Endodermal cell (in vitro differentiated cells): ENCODE measurements around the gene RUBCNL. TPM values are rescaled to one million over a fixed set of nuclear protein-coding genes. Genes with fewer than 3 reads are reported as not detected.

Experiments
- DNase-seq: peaks from one replicate; pipeline ENCODE4 v3.0.0-alpha.2; 2017
- H3K27ac ChIP-seq: 2 replicates; pipeline ENCODE4 v1.5.1; 2013; ENCODE audit warnings: mild to moderate bottlenecking, low read depth, low read length, moderate library complexity
- H3K27me3 ChIP-seq: 2 replicates; pipeline ENCODE4 v1.6.1; 2013; ENCODE audit warnings: mild to moderate bottlenecking, low read length, moderate library complexity; ENCODE audit not compliant: insufficient read depth, control insufficient read depth, poor library complexity, severe bottlenecking
- H3K36me3 ChIP-seq: 2 replicates; pipeline ENCODE4 v1.7.0; 2013; ENCODE audit warnings: mild to moderate bottlenecking, low read length, moderate library complexity; ENCODE audit not compliant: control insufficient read depth, insufficient read depth
- H3K4me1 ChIP-seq: one replicate; pipeline ENCODE4 v1.7.0; 2013; ENCODE audit warnings: low read length; ENCODE audit not compliant: control insufficient read depth, insufficient read depth
- H3K4me3 ChIP-seq: 2 replicates; pipeline ENCODE4 v1.5.1; 2013; ENCODE audit warnings: mild to moderate bottlenecking, low read length, moderate library complexity
- H3K9ac ChIP-seq: 2 replicates; pipeline ENCODE4 v1.6.1; 2013; ENCODE audit warnings: mild to moderate bottlenecking, low read length, moderate library complexity; ENCODE audit not compliant: poor library complexity, severe bottlenecking; ENCODE audit errors: extremely low read depth
- H3K9me3 ChIP-seq: 2 replicates; pipeline ENCODE4 v1.6.1; 2013; ENCODE audit warnings: mild to moderate bottlenecking, low read length, moderate library complexity; ENCODE audit not compliant: control insufficient read depth
- H3K27ac Mint-ChIP-seq: 2 replicates; pipeline ENCODE4 v1.8.0; 2020; ENCODE audit warnings: mixed read lengths
- H3K27me3 Mint-ChIP-seq: 2 replicates; pipeline ENCODE4 v1.8.0; 2021; ENCODE audit warnings: mild to moderate bottlenecking, mixed read lengths; ENCODE audit not compliant: insufficient read depth
- H3K36me3 Mint-ChIP-seq: 2 replicates; pipeline ENCODE4 v1.8.0; 2020; ENCODE audit warnings: low read depth, mixed read lengths
- H3K4me1 Mint-ChIP-seq: 2 replicates; pipeline ENCODE4 v1.8.0; 2020; ENCODE audit warnings: mixed read lengths
- H3K4me3 Mint-ChIP-seq: 2 replicates; pipeline ENCODE4 v1.8.0; 2020; ENCODE audit warnings: mild to moderate bottlenecking, moderate library complexity, mixed read lengths
- H3K9me3 Mint-ChIP-seq: 2 replicates; pipeline ENCODE4 v1.8.0; 2020; ENCODE audit warnings: mild to moderate bottlenecking, mixed read lengths
- CTCF ChIP-seq: fragments of 200-600 bp; sonication (generic); conservative IDR thresholded peaks from 2 replicates; pipeline ENCODE4 v1.5.0; 2021; ENCODE audit warnings: antibody characterized with exemption, mild to moderate bottlenecking
- WGBS, 2 experiments: methylation state at CpG; one replicate each; pipeline versions ENCODE4 v1.1.5 to v1.1.7; 2013; ENCODE audit warnings: missing lambda C conversion rate in 2 of 2, mixed read lengths in 1 of 2; ENCODE audit not compliant: insufficient coverage in 1 of 2, insufficient read length in 1 of 2; 5-methylcytosine and 5-hydroxymethylcytosine counted together
- total RNA-seq, 2 donors: library from RNA; stranded (reverse); fragmentation: NEBNext Ultra II Directional in 1 of 2; extraction: Animal tissue kit (Norgen Biotek cat#: 25700) in 1 of 2; gene quantifications; 2 replicates in 1 of 2; 3 replicates in 1 of 2; pipeline ENCODE4 v1.2.1, GENCODE V29; 2021

The RUBCNL gene
- total RNA-seq, 2 donors from 2014 or later = 3.1 to 3.6 TPM

GRCh38 chr13:46382224-46382623, 4.8 kb downstream of the RUBCNL start:
- H3K27me3 ChIP-seq = peaks cover 42% of the 10 kb centered on the region
- no peaks in the 10 kb centered on the region for H3K9me3 ChIP-seq
- Mint-ChIP-seq H3K4me1 (peaks cover 3% of the 10 kb centered on the region), H3K4me3 (no peak overlapping the region), H3K9me3 (no peaks in the 10 kb centered on the region), H3K27ac (no peak overlapping the region), H3K27me3 (peaks cover 36% of the 10 kb centered on the region), H3K36me3 (no peaks in the 10 kb centered on the region)
- H3K27ac ChIP-seq = no peak overlapping the region
- TF ChIP-seq CTCF = no peak
- no peaks in the 10 kb centered on the region for H3K36me3 ChIP-seq
- DNase-seq = no peak
- no peaks in the 10 kb centered on the region for H3K4me1 ChIP-seq
- no peak overlapping the region for H3K9ac ChIP-seq
- H3K4me3 ChIP-seq = no peak overlapping the region
- WGBS, 2 experiments = 94 to 100% methylated on average over 3 of the region's 3 CpGs

GRCh38 chr13:46380242-46380641, 6.8 kb downstream of the RUBCNL start:
- Mint-ChIP-seq H3K9me3 (no peaks in the 10 kb centered on the region), H3K27ac (no peak overlapping the region), H3K27me3 (peaks cover 19% of the 10 kb centered on the region), H3K36me3 (no peaks in the 10 kb centered on the region), H3K4me1 (no peaks in the 10 kb centered on the region), H3K4me3 (no peak overlapping the region)
- Histone ChIP-seq H3K36me3 (no peaks in the 10 kb centered on the region), H3K9me3 (no peaks in the 10 kb centered on the region), H3K4me3 (no peak overlapping the region), H3K9ac (no peak overlapping the region), H3K4me1 (no peaks in the 10 kb centered on the region), H3K27me3 (peaks cover 24% of the 10 kb centered on the region), H3K27ac (no peak overlapping the region)
- TF ChIP-seq CTCF = no peak
- WGBS, 2 experiments = 94 to 100% methylated on average over 2 to 4 of the region's 4 CpGs
- no peak for DNase-seq

- H3K4me3 ChIP-seq = no peak overlapping the region
- H3K9ac ChIP-seq = no peak overlapping the region
- H3K27me3 Mint-ChIP-seq = peaks cover 13% of the 10 kb centered on the region
- H3K27me3 ChIP-seq = peaks cover 17% of the 10 kb centered on the region
- H3K27ac Mint-ChIP-seq = no peak overlapping the region
- no peaks in the 10 kb centered on the region for H3K9me3 Mint-ChIP-seq
- H3K4me1 ChIP-seq = no peaks in the 10 kb centered on the region
- DNase-seq = no peak
- H3K4me1 Mint-ChIP-seq = no peaks in the 10 kb centered on the region
- no peak overlapping the region for H3K27ac ChIP-seq
- no peak overlapping the region for H3K4me3 Mint-ChIP-seq
- H3K36me3 ChIP-seq = no peaks in the 10 kb centered on the region
- 83% methylated on average over 2 of the region's 2 CpGs; no CpG with 5 or more reads in 1 of the 2 experiments for WGBS, 2 experiments
- no peak for TF ChIP-seq CTCF
- no peaks in the 10 kb centered on the region for H3K36me3 Mint-ChIP-seq
- no peaks in the 10 kb centered on the region for H3K9me3 ChIP-seq
Observed at GRCh38 chr13:46379611-46380010, 7.4 kb downstream of the RUBCNL start.
